Neural cell (in vitro differentiated cells): ENCODE results near the gene PEAK3. TPM values are rescaled to one million over a fixed set of nuclear protein-coding genes. Genes with fewer than 3 reads are reported as not detected.

Experiments used
- H2AFZ ChIP-seq: fragments of 200-600, 300-800 bp; sonication (generic), shearing (Covaris generic); 2 replicates; pipeline ENCODE4 v1.6.0; 2014; ENCODE audit warnings: low read depth, mild to moderate bottlenecking, antibody characterized with exemption, low read length, moderate library complexity
- H3F3A ChIP-seq: fragments of 200-600 bp; shearing (Covaris generic); 2 replicates; pipeline ENCODE4 v1.6.1; 2016; ENCODE audit warnings: mild to moderate bottlenecking, moderate library complexity, mixed read lengths, antibody characterized with exemption, low read length; ENCODE audit not compliant: insufficient read depth, poor library complexity, severe bottlenecking
- H3K27ac ChIP-seq: fragments of 200-600, 300-800 bp; sonication (generic), shearing (Covaris generic); 2 replicates; pipeline ENCODE4 v1.5.1; 2014; ENCODE audit warnings: mild to moderate bottlenecking, low read length, moderate library complexity
- H3K27me3 ChIP-seq: fragments of 300-800, 200-600 bp; sonication (generic), shearing (Covaris generic); 2 replicates; pipeline ENCODE4 v1.6.0; 2014; ENCODE audit warnings: mild to moderate bottlenecking, low read depth, low read length, moderate library complexity; ENCODE audit not compliant: insufficient read depth
- H3K36me3 ChIP-seq: fragments of 300-800, 200-600 bp; sonication (generic), shearing (Covaris generic); 2 replicates; pipeline ENCODE4 v1.5.1; 2014; ENCODE audit warnings: mild to moderate bottlenecking, antibody characterized with exemption, low read length, moderate library complexity; ENCODE audit not compliant: insufficient read depth
- H3K4me2 ChIP-seq: fragments of 300-800, 200-600 bp; sonication (generic), shearing (Covaris generic); 2 replicates; pipeline ENCODE4 v1.6.0; 2014; ENCODE audit warnings: mild to moderate bottlenecking, low read length
- H3K4me3 ChIP-seq: fragments of 300-800, 200-600 bp; sonication (generic), shearing (Covaris generic); 2 replicates; pipeline ENCODE4 v1.5.1; 2014; ENCODE audit warnings: mild to moderate bottlenecking, low read length, moderate library complexity
- H3K79me2 ChIP-seq: fragments of 200-600 bp; shearing (Covaris generic); replicated peaks from 2 replicates; pipeline ENCODE4 v1.6.0; 2014; ENCODE audit warnings: mild to moderate bottlenecking, low read length, moderate library complexity; ENCODE audit not compliant: insufficient read depth
- H3K9ac ChIP-seq: fragments of 300-800, 200-600 bp; sonication (generic), shearing (Covaris generic); 2 replicates; pipeline ENCODE4 v1.6.1; 2016; ENCODE audit warnings: mild to moderate bottlenecking, low read length, mixed read lengths
- H3K9me2 ChIP-seq: fragments of 200-600 bp; shearing (Covaris generic); 2 replicates; pipeline ENCODE4 v1.6.1; 2016; ENCODE audit warnings: mild to moderate bottlenecking, low read length, mixed read lengths; ENCODE audit not compliant: insufficient read depth
- H3K9me3 ChIP-seq: fragments of 200-600, 300-800 bp; sonication (generic), shearing (Covaris generic); 2 replicates; pipeline ENCODE4 v1.6.1; 2016; ENCODE audit warnings: mild to moderate bottlenecking, mixed run types, low read length, moderate library complexity, mixed read lengths
- H4K20me1 ChIP-seq: fragments of 200-600 bp; shearing (Covaris generic); 2 replicates; pipeline ENCODE4 v1.6.1; 2016; ENCODE audit warnings: mild to moderate bottlenecking, mixed run types; ENCODE audit not compliant: insufficient read depth
- CTCF ChIP-seq: fragments of 450-650 bp; IDR thresholded peaks from 2 replicates; pipeline ENCODE4 v1.5.1; 2014; ENCODE audit warnings: antibody characterized with exemption, mild to moderate bottlenecking, moderate library complexity; ENCODE audit not compliant: poor library complexity, severe bottlenecking
- EP300 ChIP-seq: fragments of 450-650 bp; conservative IDR thresholded peaks from 2 replicates; pipeline ENCODE4 v1.6.1; 2014; ENCODE audit warnings: antibody characterized with exemption, mild to moderate bottlenecking, moderate library complexity; ENCODE audit not compliant: poor library complexity, severe bottlenecking
- EZH2 ChIP-seq: fragments of 200-600, 300-800 bp; shearing (Covaris generic), sonication (generic); IDR thresholded peaks from 2 replicates; pipeline ENCODE4 v1.6.1; 2014; ENCODE audit warnings: antibody characterized with exemption, low read length, borderline replicate concordance, mild to moderate bottlenecking; ENCODE audit not compliant: insufficient read depth, poor library complexity, severe bottlenecking
- MXI1 ChIP-seq: fragments of 450-650 bp; conservative IDR thresholded peaks from 2 replicates; pipeline ENCODE4 v1.6.1; 2014; ENCODE audit warnings: antibody characterized with exemption, mild to moderate bottlenecking; ENCODE audit not compliant: poor library complexity, severe bottlenecking
- POLR2AphosphoS5 ChIP-seq: IDR thresholded peaks from 2 replicates; pipeline ENCODE4 v1.6.1; 2012
- RAD21 ChIP-seq: fragments of 450-650 bp; conservative IDR thresholded peaks from 2 replicates; pipeline ENCODE4 v1.6.1; 2014; ENCODE audit warnings: antibody characterized with exemption, mild to moderate bottlenecking, moderate library complexity
- REST ChIP-seq: IDR thresholded peaks from 2 replicates; pipeline ENCODE4 v1.6.1; 2012; ENCODE audit warnings: borderline replicate concordance
- SMC3 ChIP-seq: fragments of 450-650 bp; conservative IDR thresholded peaks from 2 replicates; pipeline ENCODE4 v1.6.1; 2014; ENCODE audit warnings: antibody characterized with exemption, mild to moderate bottlenecking, moderate library complexity; ENCODE audit not compliant: poor library complexity
- TAF1 ChIP-seq: IDR thresholded peaks from 2 replicates; pipeline ENCODE4 v1.6.1; 2012; ENCODE audit warnings: low read depth
- polyA plus RNA-seq: library from polyadenylated mRNA; depleted of rRNA; stranded (reverse); fragments of >200 nt; gene quantifications from 2 replicates; pipeline ENCODE4 v1.2.3, GENCODE V29; 2014

Gene PEAK3
- polyA plus RNA-seq, 1 donor from 2014 or later: not detected

GRCh38 chr19:2252055-2252796 lies 29.7 kb downstream of the PEAK3 start:
- Histone ChIP-seq H3K4me3 (no peak overlapping the region), H3K4me2 (no peak overlapping the region)

GRCh38 chr19:2251106-2252054 lies 30.6 kb downstream of the PEAK3 start:
- H3K9me2 ChIP-seq: no peaks in the 10 kb centered on the region
- H3K27ac ChIP-seq: no peak overlapping the region
- H3F3A ChIP-seq: no peaks in the 10 kb centered on the region
- TF ChIP-seq EP300 (no peak), POLR2AphosphoS5 (no peak), RAD21 (no peak), EZH2 (no peak)
- H3K4me3 ChIP-seq: no peak overlapping the region
- no peaks in the 10 kb centered on the region for H3K9me3 ChIP-seq
- peaks cover 14% of the 10 kb centered on the region for H3K27me3 ChIP-seq
- H3K79me2 ChIP-seq: no peaks in the 10 kb centered on the region
- H3K9ac ChIP-seq: no peak overlapping the region
- no peak overlapping the region for H3K4me2 ChIP-seq
- no peaks in the 10 kb centered on the region for H3K36me3 ChIP-seq
- no peak overlapping the region for H2AFZ ChIP-seq
- no peaks in the 10 kb centered on the region for H4K20me1 ChIP-seq

More at GRCh38 chr19:2252055-2252796, 29.7 kb downstream of the PEAK3 start:
- no peaks in the 10 kb centered on the region for H3K9me3 ChIP-seq
- no peaks in the 10 kb centered on the region for H4K20me1 ChIP-seq
- H3F3A ChIP-seq: no peaks in the 10 kb centered on the region
- no peak overlapping the region for H3K27ac ChIP-seq
- H3K36me3 ChIP-seq: no peaks in the 10 kb centered on the region
- TF ChIP-seq MXI1: no peak
- TF ChIP-seq SMC3: no peak
- TF ChIP-seq TAF1: no peak
- no peak for TF ChIP-seq EZH2
- TF ChIP-seq EP300: no peak
- no peak overlapping the region for H3K9ac ChIP-seq
- no peak overlapping the region for H2AFZ ChIP-seq
- H3K27me3 ChIP-seq: peaks cover 14% of the 10 kb centered on the region
- no peaks in the 10 kb centered on the region for H3K79me2 ChIP-seq
- no peaks in the 10 kb centered on the region for H3K9me2 ChIP-seq

- no peak overlapping the region for H2AFZ ChIP-seq
- no peaks in the 10 kb centered on the region for H3K9me2 ChIP-seq
- H3K4me2 ChIP-seq: no peak overlapping the region
- no peaks in the 10 kb centered on the region for H3F3A ChIP-seq
- H3K4me3 ChIP-seq: no peak overlapping the region
- no peaks in the 10 kb centered on the region for H3K79me2 ChIP-seq
- no peaks in the 10 kb centered on the region for H3K36me3 ChIP-seq
- H3K27me3 ChIP-seq: peaks cover 14% of the 10 kb centered on the region
- TF ChIP-seq SMC3 (no peak), TAF1 (no peak), RAD21 (no peak), CTCF (no peak), EP300 (no peak), EZH2 (no peak), REST (no peak), MXI1 (no peak), POLR2AphosphoS5 (no peak)
- no peaks in the 10 kb centered on the region for H3K9me3 ChIP-seq
- H4K20me1 ChIP-seq: no peaks in the 10 kb centered on the region
- no peak overlapping the region for H3K27ac ChIP-seq
- no peak overlapping the region for H3K9ac ChIP-seq
These were observed 31.2 kb downstream of the PEAK3 start for GRCh38 chr19:2250766-2251105.
